NCI-H226 (cell line): ENCODE measurements around the gene IPO4.
A peak's percentile ranks its signal among the peaks of the same experiment; 100 is the strongest.
"Not testable (repeated sequence)": the region's sequence is repeated elsewhere in the genome, so short reads cannot be mapped to it uniquely, and the experiment has no call there.

Experiments used
- DNase-seq: peaks from one replicate; pipeline ENCODE4 v3.0.0-alpha.2; 2015

Gene IPO4

GRCh38 chr14:24215495-24216344 lies 27.1 kb upstream of the IPO4 start, which contains the start of gene MDP1:
TSS of gene MDP1 (minus strand) at chr14:24216066. CDS start at chr14:24215955, 111 bp downstream.
- DNase-seq = peak; percentile 68

- no peak for DNase-seq
These were observed 25.4 kb upstream of the IPO4 start for GRCh38 chr14:24213866-24214662.

GRCh38 chr14:24212924-24213865 lies 24.6 kb upstream of the IPO4 start, which contains the start of gene CHMP4A:
TSS of gene CHMP4A (minus strand) at chr14:24213488. CDS start at chr14:24213439, 49 bp downstream.
- peak; percentile 99 for DNase-seq

GRCh38 chr14:24211311-24211710 lies 22.7 kb upstream of the IPO4 start:
- no peak for DNase-seq

GRCh38 chr14:24207625-24208024 lies 19.0 kb upstream of the IPO4 start:
- no peak for DNase-seq

- DNase-seq = no peak
These were observed 18.5 kb upstream of the IPO4 start for GRCh38 chr14:24207104-24207551.

- DNase-seq = no peak
These were observed 17.9 kb upstream of the IPO4 start for GRCh38 chr14:24206260-24207103.

- DNase-seq = no peak
These were observed 15.8 kb upstream of the IPO4 start for GRCh38 chr14:24204163-24205146.

- DNase-seq = not testable (repeated sequence)
These were observed 14.8 kb upstream of the IPO4 start for GRCh38 chr14:24203249-24203886.

GRCh38 chr14:24202538-24202937 lies 13.9 kb upstream of the IPO4 start:
- not testable (repeated sequence) for DNase-seq

GRCh38 chr14:24198814-24199524 lies 10.4 kb upstream of the IPO4 start:
- DNase-seq = no peak

- DNase-seq = no peak
These were observed 8.4 kb upstream of the IPO4 start for GRCh38 chr14:24197056-24197450.

- DNase-seq = no peak
These were observed 7.7 kb upstream of the IPO4 start for GRCh38 chr14:24196071-24197055.

- peak; percentile 70 for DNase-seq
These were observed 6.8 kb upstream of the IPO4 start, which contains the start of gene TM9SF1 for GRCh38 chr14:24195186-24196070. TSS of gene TM9SF1 (minus strand) at chr14:24195441. CDS start at chr14:24195019, 422 bp downstream.

GRCh38 chr14:24194873-24195185 lies 6.2 kb upstream of the IPO4 start:
- no peak for DNase-seq

GRCh38 chr14:24194186-24194872 lies 5.7 kb upstream of the IPO4 start:
- DNase-seq = peak; percentile 1
